Naive B cell (primary cell): Measurements from ENCODE around the gene SPRING1. TPM values are rescaled to one million over a fixed set of nuclear protein-coding genes. Genes with fewer than 3 reads are reported as not detected.

Experiments
- ATAC-seq, 2 donors: fragments of 150-1000 bp; cut with Tn5 transposase; 2 replicates each; pipeline ENCODE4 v1.10.0; 2021; ENCODE audit warnings: low read depth in 2 of 2, mild to moderate bottlenecking in 2 of 2, moderate library complexity in 2 of 2
- DNase-seq: peaks from one replicate; pipeline ENCODE4 v3.0.0; 2022
- H3K27ac Mint-ChIP-seq, 6 donors: one replicate each; pipeline ENCODE4 v1.8.0; 2020 to 2022; ENCODE audit warnings: mild to moderate bottlenecking in 6 of 6, mixed read lengths in 6 of 6, moderate library complexity in 5 of 6, inconsistent platforms in 2 of 6
- H3K27me3 Mint-ChIP-seq, 3 donors: one replicate each; pipeline ENCODE4 v1.8.0; 2021 to 2022; ENCODE audit warnings: mixed read lengths in 3 of 3, mild to moderate bottlenecking in 1 of 3
- H3K36me3 Mint-ChIP-seq, 2 donors: one replicate each; pipeline ENCODE4 v1.8.0; 2020 to 2022; ENCODE audit warnings: mixed read lengths in 2 of 2, inconsistent platforms in 1 of 2, mild to moderate bottlenecking in 1 of 2
- H3K4me1 Mint-ChIP-seq, 3 donors: one replicate each; pipeline ENCODE4 v1.8.0; 2020 to 2022; ENCODE audit warnings: mixed read lengths in 3 of 3, inconsistent platforms in 1 of 3, mild to moderate bottlenecking in 1 of 3, moderate library complexity in 1 of 3
- H3K4me3 Mint-ChIP-seq, 8 donors: one replicate each; pipeline ENCODE4 v1.8.0; 2020 to 2022; ENCODE audit warnings: mild to moderate bottlenecking in 8 of 8, mixed read lengths in 8 of 8, moderate library complexity in 8 of 8, inconsistent platforms in 2 of 8
- H3K9me3 Mint-ChIP-seq, 7 donors: one replicate each; pipeline ENCODE4 v1.8.0; 2020 to 2022; ENCODE audit warnings: mixed read lengths in 7 of 7, mild to moderate bottlenecking in 5 of 7, inconsistent platforms in 2 of 7, moderate library complexity in 1 of 7
- polyA plus RNA-seq, 6 donors: library from polyadenylated mRNA; unstranded; fragments of 300-500 nt; fragmentation: Illumina TruSeq; gene quantifications; one replicate each; pipeline ENCODE4 v1.2.3, GENCODE V29; 2021; ENCODE audit warnings: low read depth in 6 of 6

The SPRING1 gene
- polyA plus RNA-seq, 6 donors from 2014 or later, result 26.9 to 47.1 (median 31.9) TPM

DNA sequence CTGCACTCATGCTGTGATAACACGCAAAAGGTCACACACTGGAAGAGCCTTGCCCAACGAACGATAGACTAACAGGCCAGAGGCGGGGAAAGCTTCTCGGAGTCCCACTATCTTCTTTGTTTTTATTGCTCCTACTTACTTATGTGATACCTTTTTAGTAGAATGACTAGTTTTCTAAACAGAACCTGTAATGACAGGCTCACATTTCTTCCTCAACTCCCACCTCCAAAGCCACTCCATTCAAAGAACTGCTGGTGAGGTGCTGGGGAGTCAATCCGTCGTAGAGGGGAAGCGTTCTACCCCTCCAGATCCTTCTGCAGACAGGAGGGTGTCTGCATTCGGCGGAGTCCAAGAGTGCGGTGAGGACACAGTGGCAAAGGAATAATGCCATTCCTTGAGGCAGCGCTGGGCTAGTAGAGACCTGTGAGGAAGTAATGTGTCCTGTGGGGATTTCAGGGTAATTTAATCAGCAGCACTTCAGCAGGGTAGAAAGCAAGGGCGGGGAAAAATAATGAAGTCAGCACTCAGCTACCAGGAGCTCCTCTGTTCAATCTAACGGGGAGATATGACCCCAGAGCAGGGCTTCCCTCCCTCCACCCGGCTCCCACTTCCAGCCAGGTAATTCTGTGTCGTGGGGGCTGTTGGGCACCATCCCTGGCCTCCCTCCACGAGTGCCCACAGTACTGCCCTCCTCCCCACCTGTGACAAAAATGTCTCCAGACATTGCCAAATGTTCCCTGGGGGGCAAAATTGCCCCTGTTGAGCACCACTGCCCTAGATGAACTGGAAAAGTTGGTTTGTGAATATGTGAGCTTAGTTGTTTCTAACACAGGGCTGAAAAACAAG lies 25.2 kb downstream of the SPRING1 start:
- ATAC-seq, result no peak

GRCh38 chr12:116710370-116711150 lies 27.3 kb downstream of the SPRING1 start:
- Mint-ChIP-seq H3K27me3 (no peaks in the 10 kb centered on the region), H3K27ac (peak overlapping the region in 2 of 6 donors; percentile 25 to 56), H3K4me3 (no peak overlapping the region), H3K36me3 (peaks cover 0 to 4% of the 10 kb centered on the region in 2 donors), H3K4me1 (peaks cover 17 to 35% (median 26%) of the 10 kb centered on the region in 3 donors), H3K9me3 (no peaks in the 10 kb centered on the region)
- DNase-seq (no peak), ATAC-seq (no peak)

More for the DNA sequence above, 25.2 kb downstream of the SPRING1 start:
- no peak for DNase-seq
- Mint-ChIP-seq H3K4me3 (no peak overlapping the region), H3K9me3 (no peaks in the 10 kb centered on the region), H3K27me3 (no peaks in the 10 kb centered on the region), H3K36me3 (peaks cover 0 to 12% of the 10 kb centered on the region in 2 donors), H3K27ac (peak overlapping the region in 4 of 6 donors; percentile 18 to 88 (median 50)), H3K4me1 (peaks cover 18 to 33% (median 23%) of the 10 kb centered on the region in 3 donors)

DNA sequence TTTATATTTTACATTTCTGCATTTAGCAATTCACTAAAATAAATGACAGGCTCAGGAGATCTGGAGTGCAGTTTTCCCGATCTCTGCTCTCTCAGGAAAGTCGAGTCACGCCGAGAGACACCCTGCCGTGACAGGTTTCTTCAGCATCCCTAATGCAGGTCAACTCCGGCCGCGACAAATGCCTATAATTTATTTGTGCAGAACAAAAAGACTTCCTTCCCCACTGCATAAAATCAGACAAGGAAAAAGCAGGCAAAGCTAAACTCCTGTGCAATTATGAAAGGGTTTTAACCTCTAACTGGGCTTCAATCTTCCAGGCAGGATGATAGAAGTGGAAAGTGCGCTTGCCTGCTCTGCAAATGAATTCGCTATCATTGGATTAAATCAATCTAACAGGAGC lies 28.1 kb downstream of the SPRING1 start:
- Mint-ChIP-seq H3K36me3 (no peaks in the 10 kb centered on the region), H3K4me1 (peaks cover 17 to 35% (median 26%) of the 10 kb centered on the region in 3 donors), H3K27ac (no peak overlapping the region), H3K9me3 (no peaks in the 10 kb centered on the region), H3K27me3 (no peaks in the 10 kb centered on the region), H3K4me3 (no peak overlapping the region)
- DNase-seq (no peak), ATAC-seq (no peak)

- H3K36me3 Mint-ChIP-seq, result no peaks in the 10 kb centered on the region
- peaks cover 17 to 31% (median 23%) of the 10 kb centered on the region in 3 donors for H3K4me1 Mint-ChIP-seq
- H3K27me3 Mint-ChIP-seq, result no peaks in the 10 kb centered on the region
- DNase-seq, result peak; percentile 41
- ATAC-seq, result peak; percentile 72 to 92
- H3K27ac Mint-ChIP-seq, result peak overlapping the region in 3 of 6 donors; percentile 20 to 78 (median 43)
- H3K4me3 Mint-ChIP-seq, result peak overlapping the region in 7 of 8 donors; percentile 21 to 88 (median 74)
- H3K9me3 Mint-ChIP-seq, result no peaks in the 10 kb centered on the region
These were observed 28.8 kb downstream of the SPRING1 start for GRCh38 chr12:116708826-116709756.

DNA sequence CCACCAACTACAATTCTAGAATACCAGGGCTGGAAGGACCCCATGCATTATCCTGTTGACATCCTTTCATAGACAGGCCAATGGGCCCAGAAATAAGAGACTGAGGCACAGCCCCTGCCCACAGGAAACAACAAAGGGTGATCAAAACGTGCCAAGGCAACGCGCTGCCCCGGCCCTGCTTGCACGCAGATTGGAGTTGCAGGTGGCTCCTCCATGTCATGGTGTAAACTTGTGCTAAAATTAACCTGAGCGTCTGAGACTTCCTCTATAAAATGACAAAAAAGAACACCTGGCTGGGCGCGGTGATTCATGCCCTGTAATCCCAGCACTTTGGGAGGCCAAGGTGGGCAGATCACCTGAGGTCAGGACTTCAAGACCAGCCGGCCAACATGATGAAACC lies 30.1 kb downstream of the SPRING1 start:
- Mint-ChIP-seq H3K4me1 (peaks cover 20 to 32% (median 22%) of the 10 kb centered on the region in 3 donors), H3K27ac (no peak overlapping the region), H3K36me3 (no peaks in the 10 kb centered on the region), H3K27me3 (peaks cover 4 to 8% (median 6%) of the 10 kb centered on the region in 3 donors), H3K4me3 (peak overlapping the region in 5 of 8 donors; percentile 19 to 54 (median 33)), H3K9me3 (no peaks in the 10 kb centered on the region)
- DNase-seq (no peak), ATAC-seq (peak in 1 of 2 donors; percentile 34)

DNA sequence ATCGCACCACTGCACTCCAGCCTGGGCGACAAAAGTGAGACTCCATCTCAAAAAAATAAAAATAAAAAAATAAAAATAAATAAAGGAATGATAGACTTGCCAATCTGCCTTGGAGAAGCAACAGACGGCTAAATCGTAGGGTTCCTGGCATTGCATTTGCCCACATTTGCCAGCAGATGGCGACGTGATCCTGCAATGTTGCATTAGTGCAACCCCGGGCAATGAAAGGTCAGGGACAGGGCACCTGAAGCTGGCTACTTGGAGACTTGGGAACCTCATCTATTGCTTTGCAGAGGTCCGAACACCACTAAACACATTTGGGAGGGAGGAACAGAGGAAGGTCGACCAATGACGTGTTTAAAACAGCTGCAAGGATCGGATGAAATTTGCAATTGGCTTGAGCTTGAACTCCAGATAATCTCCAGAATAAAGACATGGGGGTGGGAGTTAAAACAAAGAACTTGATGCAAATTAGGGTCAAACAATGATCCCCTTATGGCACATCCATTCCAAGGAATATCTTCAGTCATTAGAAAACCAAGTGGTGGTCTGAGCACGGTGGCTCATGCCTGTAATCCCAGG lies 34.6 kb downstream of the SPRING1 start:
- peaks cover 8 to 14% (median 13%) of the 10 kb centered on the region in 3 donors for H3K4me1 Mint-ChIP-seq
- H3K27me3 Mint-ChIP-seq, result peaks cover 4 to 8% (median 6%) of the 10 kb centered on the region in 3 donors
- H3K9me3 Mint-ChIP-seq, result peaks cover 0 to 2% (median 0%) of the 10 kb centered on the region in 7 donors
- peak overlapping the region in 2 of 6 donors; percentile 9 to 65 for H3K27ac Mint-ChIP-seq
- ATAC-seq (peak; percentile 52 to 64), DNase-seq (peak; percentile 46)
- no peak overlapping the region for H3K4me3 Mint-ChIP-seq
- H3K36me3 Mint-ChIP-seq, result no peaks in the 10 kb centered on the region

- Mint-ChIP-seq H3K4me3 (no peak overlapping the region), H3K27me3 (peaks cover 4 to 12% (median 10%) of the 10 kb centered on the region in 3 donors), H3K27ac (no peak overlapping the region), H3K9me3 (peaks cover 0 to 2% (median 0%) of the 10 kb centered on the region in 7 donors), H3K4me1 (peaks cover 7 to 9% (median 9%) of the 10 kb centered on the region in 3 donors), H3K36me3 (no peaks in the 10 kb centered on the region)
- no peak for DNase-seq
- ATAC-seq, result no peak
These were observed 36.4 kb downstream of the SPRING1 start for GRCh38 chr12:116701432-116701831.

GRCh38 chr12:116700066-116700465 lies 37.8 kb downstream of the SPRING1 start:
- H3K9me3 Mint-ChIP-seq, result peaks cover 0 to 2% (median 0%) of the 10 kb centered on the region in 7 donors
- no peak overlapping the region for H3K27ac Mint-ChIP-seq
- H3K4me1 Mint-ChIP-seq, result peaks cover 19 to 23% (median 20%) of the 10 kb centered on the region in 3 donors
- ATAC-seq (no peak), DNase-seq (no peak)
- no peak overlapping the region for H3K4me3 Mint-ChIP-seq
- peaks cover 15 to 23% (median 20%) of the 10 kb centered on the region in 3 donors for H3K27me3 Mint-ChIP-seq
- H3K36me3 Mint-ChIP-seq, result no peaks in the 10 kb centered on the region

DNA sequence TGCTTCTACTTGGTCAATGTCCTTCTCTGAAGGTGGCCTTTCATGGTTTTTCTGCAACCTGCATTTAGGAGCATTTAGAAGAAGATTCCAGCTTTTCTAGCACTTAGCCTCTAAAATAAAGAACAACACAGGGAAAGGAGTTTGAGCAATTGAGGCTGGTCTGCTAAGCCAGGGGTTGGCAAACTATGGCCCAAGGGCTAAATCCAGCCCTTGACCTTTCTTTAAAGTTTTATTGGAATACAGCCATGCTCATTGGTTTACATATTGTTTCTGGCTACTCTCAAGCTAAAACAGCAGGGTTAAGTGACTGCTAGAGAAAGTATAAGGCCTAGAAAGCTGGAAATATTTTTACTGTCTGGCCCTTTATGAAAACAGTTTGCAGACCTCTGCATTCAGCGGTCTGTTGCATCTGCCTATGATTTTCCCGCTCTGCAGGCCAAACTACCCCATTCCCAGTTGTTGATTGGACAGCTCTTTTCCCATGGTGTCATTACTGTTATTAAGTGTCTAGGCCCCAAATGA lies 39.3 kb downstream of the SPRING1 start:
- Mint-ChIP-seq H3K36me3 (no peaks in the 10 kb centered on the region), H3K27me3 (peaks cover 22 to 37% (median 34%) of the 10 kb centered on the region in 3 donors), H3K4me1 (peaks cover 31 to 37% (median 35%) of the 10 kb centered on the region in 3 donors), H3K9me3 (peaks cover 0 to 2% (median 0%) of the 10 kb centered on the region in 7 donors), H3K27ac (no peak overlapping the region), H3K4me3 (no peak overlapping the region)
- DNase-seq (no peak), ATAC-seq (no peak)

DNA sequence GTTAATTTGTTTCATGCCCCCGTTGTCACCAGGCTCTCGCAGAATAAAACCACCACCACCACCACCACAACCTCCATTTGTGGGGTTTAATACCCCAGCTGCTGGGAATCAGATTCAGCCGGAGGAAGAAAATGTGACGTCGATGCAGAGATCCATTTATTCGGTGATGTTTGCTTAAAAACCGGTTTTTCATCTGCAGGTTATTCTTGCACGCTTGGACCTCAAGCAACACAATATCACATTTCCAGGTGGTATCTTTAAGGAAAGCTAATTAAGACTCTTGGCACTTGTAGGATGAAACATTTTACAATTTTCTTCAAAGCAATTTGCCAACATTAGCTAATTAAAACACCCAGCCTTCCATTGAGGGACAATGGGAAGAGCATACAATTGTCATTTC lies 39.8 kb downstream of the SPRING1 start:
- Mint-ChIP-seq H3K4me1 (peaks cover 32 to 38% (median 36%) of the 10 kb centered on the region in 3 donors), H3K4me3 (no peak overlapping the region), H3K27me3 (peaks cover 19 to 37% (median 34%) of the 10 kb centered on the region in 3 donors), H3K27ac (no peak overlapping the region), H3K9me3 (peaks cover 0 to 2% (median 0%) of the 10 kb centered on the region in 7 donors), H3K36me3 (no peaks in the 10 kb centered on the region)
- ATAC-seq, result no peak
- no peak for DNase-seq

- Mint-ChIP-seq H3K27me3 (peaks cover 21 to 38% (median 37%) of the 10 kb centered on the region in 3 donors), H3K27ac (peak overlapping the region in 1 of 6 donors; percentile 14), H3K4me3 (no peak overlapping the region), H3K36me3 (no peaks in the 10 kb centered on the region), H3K9me3 (peaks cover 0 to 2% (median 0%) of the 10 kb centered on the region in 7 donors), H3K4me1 (peaks cover 36 to 41% (median 39%) of the 10 kb centered on the region in 3 donors)
- DNase-seq (no peak), ATAC-seq (no peak)
These were observed 40.2 kb downstream of the SPRING1 start for GRCh38 chr12:116697716-116698115.

DNA sequence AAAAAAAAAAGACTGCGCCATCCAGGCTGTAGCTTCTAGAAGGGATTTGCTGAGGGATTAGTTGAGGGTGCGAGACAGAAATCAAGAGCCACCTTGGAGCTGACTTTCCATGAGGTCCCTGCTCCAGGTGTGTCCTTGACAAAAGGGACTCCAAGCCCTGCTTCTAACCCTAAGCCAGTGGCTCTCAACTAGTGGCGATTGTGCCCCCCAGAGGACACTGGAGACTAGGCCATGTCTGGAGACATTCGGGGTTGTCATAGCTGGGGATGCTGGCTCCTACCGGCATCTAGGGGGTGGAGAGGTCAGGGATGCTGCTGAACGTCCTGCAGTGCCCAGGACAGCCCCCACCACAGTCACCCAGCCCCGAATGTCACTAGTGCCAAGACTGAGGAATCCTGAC lies 40.6 kb downstream of the SPRING1 start:
- Mint-ChIP-seq H3K27ac (peak overlapping the region in 1 of 6 donors; percentile 26), H3K27me3 (peaks cover 21 to 39% (median 38%) of the 10 kb centered on the region in 3 donors), H3K36me3 (no peaks in the 10 kb centered on the region), H3K9me3 (peaks cover 0 to 2% (median 0%) of the 10 kb centered on the region in 7 donors), H3K4me3 (no peak overlapping the region), H3K4me1 (peaks cover 39 to 44% (median 43%) of the 10 kb centered on the region in 3 donors)
- no peak for DNase-seq
- peak in 1 of 2 donors; percentile 29 for ATAC-seq
